Ishikawa (cell line): Measurements from ENCODE around the gene FSIP1.

Experiments
- CEBPB ChIP-seq: IDR thresholded peaks from 2 replicates; pipeline ENCODE4 v1.6.1; 2012
- CREB1 ChIP-seq: IDR thresholded peaks from 2 replicates; pipeline ENCODE4 v1.6.1; 2012; ENCODE audit warnings: low read depth
- EGR1 ChIP-seq: IDR thresholded peaks from 2 replicates; pipeline ENCODE4 v1.6.1; 2012
- EP300 ChIP-seq: IDR thresholded peaks from 2 replicates; pipeline ENCODE4 v1.6.1; 2012; ENCODE audit warnings: borderline replicate concordance
- FOXM1 ChIP-seq: IDR thresholded peaks from 2 replicates; pipeline ENCODE4 v1.6.1; 2012; ENCODE audit warnings: low read depth, borderline replicate concordance
- NFIC ChIP-seq: IDR thresholded peaks from 2 replicates; pipeline ENCODE4 v1.6.1; 2012
- RAD21 ChIP-seq: IDR thresholded peaks from 2 replicates; pipeline ENCODE4 v1.6.1; 2012; ENCODE audit warnings: low read depth
- TAF1 ChIP-seq: IDR thresholded peaks from 2 replicates; pipeline ENCODE4 v1.6.1; 2012; ENCODE audit warnings: low read depth, mild to moderate bottlenecking
- TCF12 ChIP-seq: IDR thresholded peaks from 2 replicates; pipeline ENCODE4 v1.6.1; 2012; ENCODE audit warnings: low read depth
- TEAD4 ChIP-seq: IDR thresholded peaks from 2 replicates; pipeline ENCODE4 v1.6.1; 2012
- YY1 ChIP-seq: IDR thresholded peaks from 2 replicates; pipeline ENCODE4 v1.6.1; 2012; ENCODE audit warnings: low read depth
- ZBTB7A ChIP-seq: IDR thresholded peaks from 2 replicates; pipeline ENCODE4 v1.6.1; 2012; ENCODE audit warnings: low read depth
- TF ChIP-seq, protein P1 (sequence below): IDR thresholded peaks from 2 replicates; pipeline ENCODE4 v1.6.1; 2012; ENCODE audit warnings: low read depth, mild to moderate bottlenecking
- TF ChIP-seq, protein P2 (sequence below): IDR thresholded peaks from 2 replicates; pipeline ENCODE4 v1.6.1; 2012
- TF ChIP-seq, protein P3 (sequence below): IDR thresholded peaks from 2 replicates; pipeline ENCODE4 v1.6.1; 2012

FSIP1 gene

GRCh38 chr15:39820050-39820602 lies 37.5 kb upstream of the FSIP1 start:
- TF ChIP-seq YY1 (no peak), TEAD4 (no peak), FOXM1 (no peak), TCF12 (no peak), CREB1 (no peak), EP300 (no peak), TAF1 (no peak), EGR1 (no peak)
- TF ChIP-seq, protein P1, sequence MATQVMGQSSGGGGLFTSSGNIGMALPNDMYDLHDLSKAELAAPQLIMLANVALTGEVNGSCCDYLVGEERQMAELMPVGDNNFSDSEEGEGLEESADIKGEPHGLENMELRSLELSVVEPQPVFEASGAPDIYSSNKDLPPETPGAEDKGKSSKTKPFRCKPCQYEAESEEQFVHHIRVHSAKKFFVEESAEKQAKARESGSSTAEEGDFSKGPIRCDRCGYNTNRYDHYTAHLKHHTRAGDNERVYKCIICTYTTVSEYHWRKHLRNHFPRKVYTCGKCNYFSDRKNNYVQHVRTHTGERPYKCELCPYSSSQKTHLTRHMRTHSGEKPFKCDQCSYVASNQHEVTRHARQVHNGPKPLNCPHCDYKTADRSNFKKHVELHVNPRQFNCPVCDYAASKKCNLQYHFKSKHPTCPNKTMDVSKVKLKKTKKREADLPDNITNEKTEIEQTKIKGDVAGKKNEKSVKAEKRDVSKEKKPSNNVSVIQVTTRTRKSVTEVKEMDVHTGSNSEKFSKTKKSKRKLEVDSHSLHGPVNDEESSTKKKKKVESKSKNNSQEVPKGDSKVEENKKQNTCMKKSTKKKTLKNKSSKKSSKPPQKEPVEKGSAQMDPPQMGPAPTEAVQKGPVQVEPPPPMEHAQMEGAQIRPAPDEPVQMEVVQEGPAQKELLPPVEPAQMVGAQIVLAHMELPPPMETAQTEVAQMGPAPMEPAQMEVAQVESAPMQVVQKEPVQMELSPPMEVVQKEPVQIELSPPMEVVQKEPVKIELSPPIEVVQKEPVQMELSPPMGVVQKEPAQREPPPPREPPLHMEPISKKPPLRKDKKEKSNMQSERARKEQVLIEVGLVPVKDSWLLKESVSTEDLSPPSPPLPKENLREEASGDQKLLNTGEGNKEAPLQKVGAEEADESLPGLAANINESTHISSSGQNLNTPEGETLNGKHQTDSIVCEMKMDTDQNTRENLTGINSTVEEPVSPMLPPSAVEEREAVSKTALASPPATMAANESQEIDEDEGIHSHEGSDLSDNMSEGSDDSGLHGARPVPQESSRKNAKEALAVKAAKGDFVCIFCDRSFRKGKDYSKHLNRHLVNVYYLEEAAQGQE, result no peak
- TF ChIP-seq, protein P2, sequence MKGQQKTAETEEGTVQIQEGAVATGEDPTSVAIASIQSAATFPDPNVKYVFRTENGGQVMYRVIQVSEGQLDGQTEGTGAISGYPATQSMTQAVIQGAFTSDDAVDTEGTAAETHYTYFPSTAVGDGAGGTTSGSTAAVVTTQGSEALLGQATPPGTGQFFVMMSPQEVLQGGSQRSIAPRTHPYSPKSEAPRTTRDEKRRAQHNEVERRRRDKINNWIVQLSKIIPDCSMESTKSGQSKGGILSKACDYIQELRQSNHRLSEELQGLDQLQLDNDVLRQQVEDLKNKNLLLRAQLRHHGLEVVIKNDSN, result no peak

DNA sequence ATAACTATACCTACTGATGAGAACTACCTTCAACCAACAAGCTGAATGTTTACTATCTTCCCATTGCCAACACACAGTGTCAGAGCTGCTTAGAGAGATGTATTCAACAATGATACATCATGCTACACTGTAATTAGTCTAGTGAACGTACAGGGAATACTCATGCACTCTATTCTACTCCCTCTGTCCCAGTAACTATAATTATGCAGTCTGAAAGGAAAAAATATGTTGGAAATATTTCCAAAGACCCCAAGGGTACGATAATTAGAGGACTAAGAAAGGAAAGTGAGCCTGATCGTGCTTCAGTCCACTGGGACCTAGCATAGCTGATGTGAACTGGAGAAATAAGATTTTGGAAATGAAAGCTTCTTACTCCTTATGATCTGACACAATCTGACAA lies 36.9 kb upstream of the FSIP1 start:
- TF ChIP-seq, protein P3, sequence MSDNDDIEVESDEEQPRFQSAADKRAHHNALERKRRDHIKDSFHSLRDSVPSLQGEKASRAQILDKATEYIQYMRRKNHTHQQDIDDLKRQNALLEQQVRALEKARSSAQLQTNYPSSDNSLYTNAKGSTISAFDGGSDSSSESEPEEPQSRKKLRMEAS, result no peak
- no peak for TF ChIP-seq FOXM1
- no peak for TF ChIP-seq CREB1
- no peak for TF ChIP-seq RAD21
- TF ChIP-seq CEBPB, result no peak
- TF ChIP-seq, protein P1, result no peak
- no peak for TF ChIP-seq ZBTB7A
- no peak for TF ChIP-seq TCF12
- no peak for TF ChIP-seq EP300
- no peak for TF ChIP-seq TEAD4
- no peak for TF ChIP-seq TAF1
- no peak for TF ChIP-seq EGR1
- TF ChIP-seq, protein P2, result no peak
- no peak for TF ChIP-seq NFIC

- TF ChIP-seq, protein P3, result no peak
Observed at GRCh38 chr15:39817892-39818291, 35.3 kb upstream of the FSIP1 start.

DNA sequence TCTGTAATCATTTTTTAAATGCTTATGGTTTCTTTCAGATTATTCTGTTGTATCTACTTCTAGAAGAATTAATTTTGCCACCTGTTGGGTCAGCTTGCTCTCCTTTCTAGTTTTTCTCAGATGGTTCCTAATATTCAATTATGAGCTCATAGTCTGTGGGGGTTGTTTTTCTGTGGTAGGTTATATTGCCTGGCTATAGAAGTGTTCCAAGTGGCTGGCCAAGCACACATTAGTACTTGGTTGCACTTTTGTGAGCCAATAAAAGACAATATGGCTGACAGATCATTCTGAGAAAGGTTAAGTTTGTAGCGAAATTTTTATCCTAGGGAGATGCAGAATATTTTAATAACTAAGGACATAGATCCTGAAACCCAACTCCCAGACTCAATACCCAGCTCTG lies 31.8 kb upstream of the FSIP1 start:
- TF ChIP-seq CEBPB (no peak), ZBTB7A (no peak)

- TF ChIP-seq RAD21 (no peak), TEAD4 (no peak), YY1 (no peak), EP300 (no peak), TCF12 (no peak), ZBTB7A (no peak)
- TF ChIP-seq, protein P1, result no peak
Observed at GRCh38 chr15:39808909-39809308, 26.3 kb upstream of the FSIP1 start.

DNA sequence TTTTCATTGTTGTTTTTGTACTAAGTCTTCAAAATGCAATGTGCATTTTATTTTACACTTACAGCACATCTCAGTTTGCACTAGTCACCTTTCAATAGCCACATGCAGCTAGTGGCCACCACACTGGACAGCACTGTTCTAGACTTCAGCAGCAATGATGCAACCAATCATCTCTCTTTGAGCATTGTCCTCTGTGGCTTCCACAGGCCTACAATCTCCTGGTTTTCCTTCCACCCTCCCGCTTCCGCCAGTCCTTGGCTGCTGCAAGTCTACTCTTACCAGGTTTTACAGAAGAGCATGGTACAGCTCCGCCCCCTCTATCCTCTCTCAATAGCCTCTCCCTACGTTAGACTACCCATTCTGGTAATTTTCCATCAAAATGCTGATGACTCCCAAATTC lies 25.1 kb upstream of the FSIP1 start:
- TF ChIP-seq, protein P1, result no peak
- TF ChIP-seq TEAD4, result no peak
- TF ChIP-seq ZBTB7A, result no peak
- TF ChIP-seq, protein P3, result no peak
- no peak for TF ChIP-seq TCF12
- no peak for TF ChIP-seq FOXM1
- TF ChIP-seq NFIC, result no peak
- no peak for TF ChIP-seq EGR1
- no peak for TF ChIP-seq EP300
- no peak for TF ChIP-seq TAF1
- TF ChIP-seq YY1, result no peak
- TF ChIP-seq CEBPB, result no peak
- TF ChIP-seq RAD21, result no peak
- TF ChIP-seq, protein P2, result no peak
- TF ChIP-seq CREB1, result no peak
